Measurements from ENCODE around the gene HTRA1. TPM values are rescaled to one million over a fixed set of nuclear protein-coding genes. Genes with fewer than 3 reads are reported as not detected.

The HTRA1 gene
- total RNA-seq, 1 experiment from 2014 or later: 18.6 TPM

Small RNA genes within 50 kb of the gene (microRNA-seq; reads per million reads assigned to microRNA genes)
- not detected for gene MIR3941 (ENCODE audit: unreplicated experiment)

Other genes with a start within 250 kb of the HTRA1 start
- gene BTBD16, start 190.3 kb upstream of the HTRA1 start, total RNA-seq (2014; rRNA removed): not detected in 2 replicates
- gene PLEKHA1, start 86.8 kb upstream of the HTRA1 start, total RNA-seq (2014; rRNA removed): 5.2 and 7.7 TPM in 2 replicates
- gene ARMS2, start 6.9 kb upstream of the HTRA1 start, total RNA-seq (2014; rRNA removed): not detected in 2 replicates
- gene DMBT1, start 99.2 kb downstream of the HTRA1 start, total RNA-seq (2014; rRNA removed): 0.62 and 1.2 TPM in 2 replicates
- not detected in 2 replicates for gene C10orf120, start 238.3 kb downstream of the HTRA1 start, total RNA-seq (2014; rRNA removed)